ENCODE data around the gene GREB1L.
"Not testable (repeated sequence)": the region's sequence is repeated elsewhere in the genome, so short reads cannot be mapped to it uniquely, and the experiment has no call there.

Gene GREB1L

DNA sequence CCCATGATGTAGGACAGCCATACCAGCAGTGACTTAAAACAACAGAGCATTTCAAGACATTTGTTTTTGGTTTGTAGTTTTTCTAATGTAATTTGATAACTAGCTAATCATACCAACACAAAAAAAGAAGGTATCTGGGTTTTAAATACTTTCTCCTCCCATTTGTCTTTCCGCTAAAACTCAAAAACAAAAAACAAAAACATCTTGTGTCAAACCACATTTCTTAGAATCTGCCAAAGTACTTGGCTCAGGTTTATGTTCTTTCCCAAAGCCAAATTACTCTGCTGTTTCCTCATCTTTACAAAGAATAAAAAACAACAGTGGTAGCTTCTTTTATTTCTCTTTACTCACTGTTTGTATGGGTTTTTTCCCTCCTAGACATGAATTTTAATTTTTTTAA is 71.5 kb downstream of the GREB1L start:
- Mint-ChIP-seq H3K4me1 (no peaks in the 10 kb centered on the region), H3K9me3 (no peaks in the 10 kb centered on the region), H3K27ac (no peak overlapping the region), H3K27me3 (peaks cover 3% of the 10 kb centered on the region), H3K36me3 (no peaks in the 10 kb centered on the region), H3K4me3 (no peak overlapping the region)

DNA sequence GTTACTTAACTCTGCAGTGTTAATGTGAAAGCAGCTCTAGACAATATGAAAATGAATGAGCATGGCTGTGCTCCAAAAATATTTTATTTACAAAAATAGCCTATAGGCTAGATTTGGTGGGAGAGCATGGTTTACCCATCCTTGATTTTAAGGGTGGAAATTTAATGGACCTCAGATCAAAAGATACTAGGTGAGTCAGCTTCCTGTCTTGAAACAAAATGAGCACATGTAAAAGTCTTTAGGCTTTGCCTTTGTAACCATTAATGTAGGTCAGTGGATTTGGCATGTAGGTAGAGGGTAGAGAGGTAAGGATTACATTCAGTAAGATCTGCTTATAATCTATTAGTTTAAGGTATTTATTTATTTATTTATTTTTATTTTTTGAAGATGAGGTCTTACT is 72.7 kb downstream of the GREB1L start:
- Mint-ChIP-seq H3K4me3 (no peak overlapping the region), H3K9me3 (no peaks in the 10 kb centered on the region), H3K36me3 (no peaks in the 10 kb centered on the region), H3K27me3 (peaks cover 3% of the 10 kb centered on the region), H3K27ac (no peak overlapping the region), H3K4me1 (no peaks in the 10 kb centered on the region)

DNA sequence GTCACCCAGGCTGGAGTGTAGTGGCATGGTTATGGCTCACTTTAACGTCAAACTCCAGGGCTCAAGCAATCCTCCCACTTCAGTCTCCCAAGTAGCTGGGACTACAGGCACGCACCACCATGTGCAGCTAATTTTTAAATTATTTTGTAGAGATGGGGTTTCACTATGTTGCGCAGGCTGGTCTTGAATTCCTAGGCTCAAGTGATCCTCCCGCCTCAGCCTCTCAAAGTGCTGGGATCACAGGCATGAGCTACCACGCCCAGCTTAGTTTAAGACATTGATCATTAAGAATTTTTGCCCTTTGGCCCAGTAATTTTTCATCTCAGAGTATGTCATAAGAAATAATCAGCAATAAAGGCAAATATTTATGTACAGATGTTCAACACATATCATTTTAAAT is 73.1 kb downstream of the GREB1L start:
- H3K9me3 Mint-ChIP-seq, H3K4me1 Mint-ChIP-seq, H3K27ac Mint-ChIP-seq: not testable (repeated sequence)

DNA sequence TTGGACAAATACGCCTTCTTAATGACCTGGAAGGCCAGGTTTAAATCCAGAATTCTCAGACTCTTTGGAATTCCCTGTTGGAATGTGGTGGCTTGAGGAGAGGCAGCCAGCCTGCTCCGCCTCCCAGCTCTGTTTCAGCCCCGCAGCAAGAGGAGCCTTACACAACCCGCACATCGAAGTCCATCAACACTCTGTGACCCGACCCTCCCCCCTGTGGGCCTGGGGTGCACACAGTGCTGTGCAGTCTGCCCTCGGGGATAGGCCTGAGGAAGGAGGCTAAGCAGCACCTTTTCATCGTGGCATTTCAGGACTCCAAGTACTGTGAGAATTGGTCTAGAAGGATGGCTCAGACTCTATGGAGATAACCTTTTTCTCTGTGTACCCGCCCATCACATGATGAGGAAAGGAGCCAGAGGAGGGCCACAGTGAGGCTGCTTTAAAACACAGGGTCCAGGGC is 73.7 kb downstream of the GREB1L start:
- Mint-ChIP-seq H3K36me3 (no peaks in the 10 kb centered on the region), H3K4me3 (no peak overlapping the region), H3K4me1 (no peaks in the 10 kb centered on the region), H3K27me3 (peaks cover 3% of the 10 kb centered on the region), H3K27ac (no peak overlapping the region), H3K9me3 (no peaks in the 10 kb centered on the region)

More for the DNA sequence above, 73.1 kb downstream of the GREB1L start:
- H3K36me3 Mint-ChIP-seq, H3K27me3 Mint-ChIP-seq, H3K4me3 Mint-ChIP-seq: not testable (repeated sequence)

DNA sequence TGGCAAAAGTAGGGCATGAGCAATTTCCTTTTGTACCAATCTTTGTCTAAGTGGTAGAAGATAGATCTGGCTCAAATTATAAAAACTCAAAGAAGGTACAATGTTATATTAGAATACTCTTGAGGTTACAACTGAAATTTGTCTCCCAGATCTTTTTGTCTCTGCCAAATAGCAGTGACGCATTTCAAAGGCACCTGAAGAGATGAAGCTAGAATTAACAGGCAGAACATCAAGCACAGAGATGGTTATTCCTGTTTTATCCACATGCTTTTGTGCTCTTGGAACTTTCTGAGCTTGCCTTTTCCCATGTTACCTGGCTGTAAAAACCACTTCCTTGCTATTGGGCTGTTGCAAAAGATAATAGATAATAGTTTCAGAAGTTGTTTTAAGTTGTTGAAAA is 74.3 kb downstream of the GREB1L start:
- Mint-ChIP-seq H3K27me3 (peaks cover 3% of the 10 kb centered on the region), H3K9me3 (no peaks in the 10 kb centered on the region), H3K4me1 (no peaks in the 10 kb centered on the region), H3K27ac (no peak overlapping the region), H3K36me3 (no peaks in the 10 kb centered on the region), H3K4me3 (no peak overlapping the region)

DNA sequence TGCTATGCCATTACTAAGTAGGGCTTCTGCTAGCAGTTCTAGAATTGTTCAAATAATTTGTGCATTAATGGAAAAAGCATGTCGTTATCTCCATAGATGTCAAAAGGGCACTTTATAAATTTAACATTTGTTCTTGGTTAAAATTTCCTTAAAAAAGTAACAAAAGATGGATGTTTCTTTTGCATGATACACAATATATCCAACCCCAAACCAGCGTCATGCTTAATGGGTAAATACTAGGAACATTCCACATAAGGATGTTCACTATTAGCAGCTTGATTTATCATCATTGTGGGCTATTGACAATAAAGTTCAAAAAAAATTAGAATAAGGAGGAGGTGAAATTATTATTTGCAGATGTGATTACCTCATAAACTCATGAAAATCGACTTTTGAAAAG is 79.7 kb downstream of the GREB1L start:
- peaks cover under 1% of the 10 kb centered on the region for H3K27me3 Mint-ChIP-seq
- H3K4me3 Mint-ChIP-seq = no peak overlapping the region
- no peaks in the 10 kb centered on the region for H3K9me3 Mint-ChIP-seq
- no peaks in the 10 kb centered on the region for H3K36me3 Mint-ChIP-seq
- no peak overlapping the region for H3K27ac Mint-ChIP-seq
- no peaks in the 10 kb centered on the region for H3K4me1 Mint-ChIP-seq

DNA sequence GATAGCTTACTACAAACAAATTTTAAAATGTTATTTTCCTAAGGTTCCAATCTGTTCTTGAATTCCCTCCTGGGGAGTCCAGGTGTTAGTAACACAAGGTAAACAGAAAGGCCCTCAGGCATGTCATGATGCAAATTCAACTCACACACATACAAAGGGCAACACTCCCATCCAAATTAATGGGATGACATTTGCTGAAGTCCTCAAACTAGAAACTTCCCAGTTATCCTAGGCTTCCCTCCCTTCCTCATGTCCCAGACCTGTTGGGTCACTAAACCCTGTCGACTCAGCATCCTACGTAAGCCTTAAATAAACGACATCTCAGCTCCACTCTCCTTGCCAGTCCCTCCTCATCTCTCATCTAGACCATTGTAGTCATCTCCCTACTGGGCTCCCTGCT is 85.1 kb downstream of the GREB1L start:
- H3K4me3 Mint-ChIP-seq = no peak overlapping the region
- no peaks in the 10 kb centered on the region for H3K9me3 Mint-ChIP-seq
- no peaks in the 10 kb centered on the region for H3K4me1 Mint-ChIP-seq
- H3K27me3 Mint-ChIP-seq = peaks cover 2% of the 10 kb centered on the region
- H3K27ac Mint-ChIP-seq = no peak overlapping the region
- no peaks in the 10 kb centered on the region for H3K36me3 Mint-ChIP-seq

DNA sequence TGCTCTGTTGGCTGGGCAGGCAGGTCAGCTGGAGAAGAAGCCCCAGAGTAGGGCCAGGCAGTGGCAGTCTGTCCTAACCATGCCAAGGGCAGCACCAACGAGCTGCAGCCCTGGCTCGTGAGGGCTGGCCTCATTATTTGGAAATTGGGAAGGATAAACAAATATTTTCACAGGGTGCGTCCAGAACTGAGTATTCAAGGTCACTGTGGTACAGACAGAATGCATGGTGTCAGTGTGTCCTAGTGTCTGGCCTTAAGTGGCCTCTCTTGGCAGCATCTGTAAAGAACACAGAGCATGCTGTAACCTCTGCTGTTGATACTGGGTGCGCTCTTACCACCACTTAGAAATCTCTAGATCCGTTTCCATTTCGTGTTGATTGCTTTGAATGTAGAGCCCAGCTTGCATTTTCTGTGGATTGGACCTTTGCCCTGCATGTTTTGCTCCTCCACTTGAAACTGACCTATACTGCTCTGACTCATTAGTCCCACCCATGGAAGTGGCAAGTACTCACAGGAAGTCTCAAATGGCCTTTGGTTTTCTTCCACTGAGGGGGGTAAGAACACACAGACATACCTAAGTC is 88.2 kb downstream of the GREB1L start:
- no peak overlapping the region for H3K4me3 Mint-ChIP-seq
- H3K27me3 Mint-ChIP-seq = peaks cover 2% of the 10 kb centered on the region
- H3K27ac Mint-ChIP-seq = no peak overlapping the region
- no peaks in the 10 kb centered on the region for H3K36me3 Mint-ChIP-seq
- H3K4me1 Mint-ChIP-seq = no peaks in the 10 kb centered on the region
- H3K9me3 Mint-ChIP-seq = no peaks in the 10 kb centered on the region

DNA sequence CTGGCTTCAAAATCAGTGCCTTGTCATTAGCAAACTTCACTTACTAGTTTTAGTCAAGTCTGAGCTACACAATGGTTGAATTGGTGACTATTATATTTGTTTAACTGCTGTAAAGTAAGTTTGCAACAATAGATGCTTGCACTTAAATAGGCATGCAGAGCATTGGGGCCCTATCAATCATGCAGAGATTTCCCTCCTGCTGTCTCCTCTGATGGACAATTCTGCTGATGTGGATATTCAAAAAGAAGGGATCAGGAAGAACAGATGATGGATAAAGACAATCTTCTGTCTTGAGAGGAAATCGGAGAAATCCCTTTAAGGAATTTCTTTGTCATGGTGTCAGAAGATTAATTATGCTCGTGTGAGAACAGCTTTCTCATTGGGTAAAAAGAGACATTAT is 89.0 kb downstream of the GREB1L start:
- Mint-ChIP-seq H3K27ac (no peak overlapping the region), H3K36me3 (no peaks in the 10 kb centered on the region), H3K4me3 (no peak overlapping the region), H3K9me3 (no peaks in the 10 kb centered on the region), H3K4me1 (no peaks in the 10 kb centered on the region), H3K27me3 (peaks cover 2% of the 10 kb centered on the region)

DNA sequence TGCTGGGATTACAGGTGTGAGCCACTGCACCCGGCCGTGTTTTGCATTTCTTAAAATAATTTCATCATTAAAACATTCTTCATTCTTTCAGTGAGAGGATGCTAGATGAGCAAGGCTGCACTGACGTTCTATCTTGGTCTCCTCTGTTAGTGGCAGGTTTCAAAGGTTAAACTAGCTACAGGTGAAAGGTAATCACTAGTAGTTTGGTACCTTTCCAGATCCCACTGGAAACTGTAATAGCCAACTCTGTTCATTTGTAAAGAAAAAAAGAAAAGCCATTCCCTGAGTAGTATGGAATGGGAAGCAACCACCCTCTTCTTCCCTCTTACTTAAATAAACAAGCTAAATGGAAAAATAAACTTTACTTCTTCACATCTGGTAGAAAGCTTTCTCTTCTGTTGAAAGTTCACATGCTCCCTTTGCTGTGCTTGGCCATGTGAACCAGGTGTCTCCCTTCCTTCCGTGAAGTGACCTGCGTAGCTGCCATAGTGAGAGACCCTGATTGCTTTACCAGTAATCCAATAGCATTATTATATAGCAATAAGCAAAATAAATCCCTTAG is 94.0 kb downstream of the GREB1L start:
- Mint-ChIP-seq H3K36me3 (no peaks in the 10 kb centered on the region), H3K9me3 (no peaks in the 10 kb centered on the region), H3K4me1 (no peaks in the 10 kb centered on the region), H3K27me3 (peaks cover 4% of the 10 kb centered on the region), H3K27ac (no peak overlapping the region), H3K4me3 (no peak overlapping the region)

DNA sequence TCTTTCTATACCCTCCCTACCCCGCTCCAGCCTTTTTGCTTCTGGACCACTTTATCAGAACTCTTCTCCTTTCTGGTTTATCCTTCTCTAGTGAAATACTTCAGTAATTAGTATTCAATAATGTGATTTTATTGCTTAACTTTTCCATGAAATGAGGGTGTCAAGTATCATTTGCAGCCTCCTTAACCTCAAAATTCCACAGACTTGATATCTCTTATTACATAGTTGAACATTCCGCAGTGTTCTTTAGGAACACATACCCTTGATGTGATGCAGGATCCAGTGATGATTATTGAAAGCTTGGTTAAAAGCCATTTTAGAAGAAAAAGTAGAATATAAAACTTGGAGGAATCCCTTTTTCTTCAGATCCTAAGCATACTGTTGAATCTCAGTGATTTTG is 94.8 kb downstream of the GREB1L start:
- H3K27me3 Mint-ChIP-seq = peaks cover 4% of the 10 kb centered on the region

DNA sequence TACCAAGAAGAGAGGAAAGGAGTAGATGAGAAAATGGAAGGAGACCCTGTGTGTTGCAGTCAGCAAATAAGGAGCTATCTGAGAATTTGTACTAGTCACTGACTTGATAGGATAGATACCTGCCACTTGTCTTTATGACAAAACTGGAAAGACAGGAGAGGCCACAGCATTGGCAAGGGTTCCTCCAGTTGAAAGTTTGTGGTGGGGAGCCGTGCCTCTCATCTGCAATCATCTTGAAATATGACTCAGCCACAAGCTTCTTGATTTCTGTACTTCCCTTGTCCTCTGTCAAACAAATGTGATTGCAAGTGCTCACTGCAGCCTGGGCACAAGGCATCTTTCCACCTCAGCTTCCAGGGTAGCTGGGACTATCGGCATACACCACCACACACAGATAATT is 99.1 kb downstream of the GREB1L start:
- Mint-ChIP-seq H3K4me3 (no peak overlapping the region), H3K9me3 (no peaks in the 10 kb centered on the region), H3K36me3 (no peaks in the 10 kb centered on the region), H3K4me1 (no peaks in the 10 kb centered on the region), H3K27ac (no peak overlapping the region), H3K27me3 (peaks cover 5% of the 10 kb centered on the region)

More for the DNA sequence above, 94.8 kb downstream of the GREB1L start:
- Mint-ChIP-seq H3K4me3 (no peak overlapping the region), H3K9me3 (no peaks in the 10 kb centered on the region), H3K27ac (no peak overlapping the region), H3K4me1 (no peaks in the 10 kb centered on the region), H3K36me3 (no peaks in the 10 kb centered on the region)

DNA sequence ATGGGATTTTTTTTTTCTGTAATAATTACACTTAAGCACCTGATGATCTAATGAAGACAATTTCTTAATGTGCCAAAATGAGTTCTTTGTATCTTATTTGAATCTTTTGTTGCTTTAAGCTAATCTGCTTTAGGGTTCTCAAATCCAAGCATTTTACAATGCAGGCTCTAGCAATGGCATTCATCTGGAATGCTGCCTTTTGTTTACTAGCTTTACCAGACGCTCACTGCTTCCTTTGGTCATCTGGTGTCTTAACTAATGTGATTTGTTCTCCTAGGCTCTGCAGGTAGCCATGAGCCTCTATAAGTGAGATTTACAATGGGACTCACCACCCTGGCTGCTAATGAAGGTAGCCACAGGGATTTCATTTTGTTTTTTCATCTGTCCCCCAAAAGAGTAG is 100.3 kb downstream of the GREB1L start:
- no peaks in the 10 kb centered on the region for H3K9me3 Mint-ChIP-seq
- no peak overlapping the region for H3K4me3 Mint-ChIP-seq
- no peak overlapping the region for H3K27ac Mint-ChIP-seq
- peaks cover 5% of the 10 kb centered on the region for H3K27me3 Mint-ChIP-seq
- H3K4me1 Mint-ChIP-seq = no peaks in the 10 kb centered on the region
- no peaks in the 10 kb centered on the region for H3K36me3 Mint-ChIP-seq

DNA sequence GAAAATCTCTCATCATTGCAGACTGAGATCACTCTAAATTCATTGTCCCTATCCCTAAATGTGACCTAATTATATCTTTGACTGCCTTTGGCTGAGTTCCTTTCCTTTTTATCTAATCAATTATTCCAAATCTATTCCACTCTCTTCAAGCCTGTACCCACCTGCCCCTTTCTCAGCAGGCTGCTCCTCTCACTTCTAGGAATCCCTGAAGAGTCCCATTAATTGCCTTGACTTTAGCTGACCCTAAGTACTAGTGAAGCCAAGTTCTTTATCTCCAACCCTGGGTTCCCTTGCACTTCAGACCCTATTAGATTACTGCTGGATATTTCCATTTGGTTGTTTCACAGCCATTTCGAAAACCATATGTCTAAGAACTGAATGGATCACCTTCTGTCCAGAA is 102.8 kb downstream of the GREB1L start:
- H3K27ac Mint-ChIP-seq = no peak overlapping the region
- H3K4me1 Mint-ChIP-seq = no peaks in the 10 kb centered on the region
- H3K36me3 Mint-ChIP-seq = no peaks in the 10 kb centered on the region
- no peaks in the 10 kb centered on the region for H3K9me3 Mint-ChIP-seq
- no peak overlapping the region for H3K4me3 Mint-ChIP-seq
- peaks cover 2% of the 10 kb centered on the region for H3K27me3 Mint-ChIP-seq

DNA sequence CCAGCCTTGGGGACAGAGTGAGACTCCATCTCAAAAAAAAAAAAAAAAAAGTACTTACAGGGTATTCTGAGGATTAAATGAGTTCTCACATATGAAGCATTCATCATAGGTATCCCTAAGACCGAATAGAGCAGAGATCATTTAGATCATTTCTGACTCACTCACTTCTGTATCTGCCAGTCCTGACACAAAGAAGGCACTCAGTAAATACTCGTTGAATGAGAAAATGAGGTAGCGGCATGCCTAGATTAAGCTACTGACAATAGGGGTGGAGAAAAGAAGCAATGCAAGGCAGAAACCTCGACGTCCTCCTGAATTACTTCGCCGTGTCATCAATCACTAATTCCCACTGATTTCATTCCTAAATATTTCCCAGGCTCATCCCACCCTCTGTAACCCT is 103.8 kb downstream of the GREB1L start:
- no peaks in the 10 kb centered on the region for H3K9me3 Mint-ChIP-seq
- H3K4me1 Mint-ChIP-seq = no peaks in the 10 kb centered on the region
- H3K27ac Mint-ChIP-seq = no peak overlapping the region
- H3K27me3 Mint-ChIP-seq = peaks cover 3% of the 10 kb centered on the region
- no peaks in the 10 kb centered on the region for H3K36me3 Mint-ChIP-seq
- H3K4me3 Mint-ChIP-seq = no peak overlapping the region

DNA sequence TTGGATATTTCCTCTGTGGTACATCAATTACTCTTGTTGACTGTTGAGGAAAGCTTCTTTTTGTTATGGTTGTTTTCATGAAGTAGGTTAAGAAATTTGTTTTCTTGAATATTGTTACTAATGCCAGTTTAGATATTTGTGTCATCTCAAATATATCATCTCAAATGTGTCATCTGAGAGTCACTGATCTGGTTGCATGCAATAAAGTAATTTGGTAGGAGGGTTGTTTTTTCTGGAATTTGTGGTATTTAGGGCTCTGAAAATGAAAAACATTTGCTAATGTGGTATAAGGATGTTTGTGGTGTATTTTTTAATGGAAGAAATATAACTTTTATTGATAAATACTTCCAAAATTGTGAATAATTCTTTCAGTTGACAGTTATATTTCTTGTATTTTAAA is 117.7 kb downstream of the GREB1L start:
- H3K4me1 Mint-ChIP-seq = no peaks in the 10 kb centered on the region
- no peaks in the 10 kb centered on the region for H3K36me3 Mint-ChIP-seq
- peaks cover 14% of the 10 kb centered on the region for H3K27me3 Mint-ChIP-seq
- H3K4me3 Mint-ChIP-seq = no peak overlapping the region
- no peak overlapping the region for H3K27ac Mint-ChIP-seq
- H3K9me3 Mint-ChIP-seq = peaks cover 5% of the 10 kb centered on the region

DNA sequence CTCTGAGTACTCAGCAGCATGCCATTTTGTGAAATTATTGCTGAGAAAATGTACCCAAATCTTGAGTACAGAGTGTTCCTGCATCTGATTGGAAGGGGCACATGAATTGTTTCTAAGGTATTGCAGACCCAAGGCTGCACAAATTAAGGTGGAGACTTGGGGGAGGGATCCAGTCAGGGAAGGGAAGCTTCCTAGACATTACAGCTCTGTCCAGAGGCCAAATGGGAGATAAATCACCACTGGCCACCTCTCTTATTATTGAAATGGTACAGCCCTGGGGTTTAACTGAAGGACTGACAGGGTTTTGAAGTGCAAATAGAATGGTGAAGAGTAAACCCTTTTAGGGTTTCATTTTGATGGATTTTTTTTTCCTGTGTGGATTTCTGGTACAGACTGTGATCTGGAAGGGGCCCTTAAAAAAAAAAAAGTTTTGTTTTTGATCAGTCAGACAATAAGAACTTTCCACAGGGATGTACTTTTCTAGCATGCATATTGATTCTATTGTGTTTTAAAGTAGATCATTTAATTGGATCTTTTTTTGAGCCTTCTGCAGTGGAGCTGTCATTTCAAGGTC is 119.4 kb downstream of the GREB1L start:
- Mint-ChIP-seq H3K4me3 (no peak overlapping the region), H3K36me3 (no peaks in the 10 kb centered on the region), H3K27me3 (peaks cover 13% of the 10 kb centered on the region), H3K27ac (no peak overlapping the region), H3K4me1 (no peaks in the 10 kb centered on the region), H3K9me3 (peaks cover 5% of the 10 kb centered on the region)
